ENCODE measurements around the gene GUCA1A.

GRCh38 chr6:42140032-42140431, 33.1 kb upstream of the GUCA1A start:
- no peak for TF ChIP-seq POLR2A (IDR thresholded peaks at IDR 0.05; ENCODE audit: low read depth)
- no peak for TF ChIP-seq CTCF (IDR thresholded peaks at IDR 0.05)
- no peak for TF ChIP-seq POLR2AphosphoS5 (IDR thresholded peaks at IDR 0.05)
